Activated CD4-positive, alpha-beta T cell treated with anti-CD3 and anti-CD28 coated beads, Interleukin-2, amount 50 U/mL, for 4 hours (primary cell): ENCODE measurements around the gene LTBP1.

Experiments
- DNase-seq, 2 experiments: peaks; one replicate each; pipeline ENCODE4 v3.0.0-alpha.2; 2020

The LTBP1 gene

GRCh38 chr2:33084433-33084832 is 137.7 kb downstream of the LTBP1 start:
- DNase-seq, result no peak

GRCh38 chr2:33085646-33086045 is 138.9 kb downstream of the LTBP1 start:
- DNase-seq, result no peak

GRCh38 chr2:33086400-33087015 is 139.8 kb downstream of the LTBP1 start:
- DNase-seq, result no peak

- DNase-seq, result no peak
Observed at GRCh38 chr2:33090553-33091134, 143.9 kb downstream of the LTBP1 start.

- DNase-seq, result no peak
Observed at GRCh38 chr2:33091541-33092123, 144.9 kb downstream of the LTBP1 start.

GRCh38 chr2:33093283-33093993 is 146.7 kb downstream of the LTBP1 start:
- no peak for DNase-seq

- DNase-seq, result no peak
Observed at GRCh38 chr2:33094303-33094702, 147.6 kb downstream of the LTBP1 start.

- DNase-seq, result no peak
Observed at GRCh38 chr2:33099989-33100388, 153.2 kb downstream of the LTBP1 start.

- no peak for DNase-seq
Observed at GRCh38 chr2:33100921-33101320, 154.2 kb downstream of the LTBP1 start.

- DNase-seq, result no peak
Observed at GRCh38 chr2:33104052-33104623, 157.4 kb downstream of the LTBP1 start.

GRCh38 chr2:33104726-33105125 is 158.0 kb downstream of the LTBP1 start:
- DNase-seq, result no peak

- DNase-seq, result no peak
Observed at GRCh38 chr2:33106115-33106514, 159.4 kb downstream of the LTBP1 start.

- DNase-seq, result no peak
Observed at GRCh38 chr2:33107690-33108482, 161.1 kb downstream of the LTBP1 start.

GRCh38 chr2:33108483-33109443 is 162.0 kb downstream of the LTBP1 start:
- DNase-seq, result no peak

GRCh38 chr2:33110461-33110860 is 163.7 kb downstream of the LTBP1 start:
- no peak for DNase-seq

GRCh38 chr2:33111002-33111446 is 164.3 kb downstream of the LTBP1 start:
- DNase-seq, result no peak

- no peak for DNase-seq
Observed at GRCh38 chr2:33115196-33115595, 168.4 kb downstream of the LTBP1 start.

GRCh38 chr2:33115728-33116127 is 169.0 kb downstream of the LTBP1 start:
- DNase-seq, result no peak

- no peak for DNase-seq
Observed at GRCh38 chr2:33116799-33117198, 170.0 kb downstream of the LTBP1 start.

GRCh38 chr2:33118651-33119050 is 171.9 kb downstream of the LTBP1 start:
- no peak for DNase-seq

- DNase-seq, result no peak
Observed at GRCh38 chr2:33121416-33121815, 174.7 kb downstream of the LTBP1 start.
